Measurements from ENCODE around the gene CAMKMT. TPM values are rescaled to one million over a fixed set of nuclear protein-coding genes. Genes with fewer than 3 reads are reported as not detected.

Gene CAMKMT
- total RNA-seq, 2 experiments from 2014 or later: 25.7 to 27.4 TPM

GRCh38 chr2:44537264-44537663 is 175.5 kb downstream of the CAMKMT start:
- no TSS peak for BruUV-seq (replicated peaks)
- no peaks in the 10 kb centered on the region for H3K9me3 ChIP-seq (ENCODE audit: low read length)
- no peaks in the 10 kb centered on the region for H4K20me1 ChIP-seq (ENCODE audit: insufficient read depth, low read length)
- H3K4me3 ChIP-seq (ENCODE audit: low read depth, low read length, poor library complexity, severe bottlenecking): no peak overlapping the region
- no peaks in the 10 kb centered on the region for H3K9me2 ChIP-seq (ENCODE audit: insufficient read depth, low read length)
- POLR2A ChIA-PET: no interaction called here
- H2AFZ ChIP-seq (ENCODE audit: low read length): no peak overlapping the region
- TF ChIP-seq CTCF (conservative IDR thresholded peaks at IDR 0.05; ENCODE audit: low read length) (no peak), EZH2phosphoT487 (IDR thresholded peaks at IDR 0.05; ENCODE audit: borderline replicate concordance, low read depth, low read length) (no peak)
- no peak overlapping the region for H3K4me2 ChIP-seq (ENCODE audit: low read length)
- H3K79me2 ChIP-seq (ENCODE audit: insufficient read depth, low read depth, low read length): no peaks in the 10 kb centered on the region
- CTCF ChIA-PET (ENCODE audit: unreplicated experiment): no interaction called here
- H3K4me1 ChIP-seq (ENCODE audit: insufficient read depth, low read length, poor library complexity, severe bottlenecking): peaks cover 5% of the 10 kb centered on the region
- intact Hi-C loops (cut with micrococcal nuclease; ENCODE audit: unreplicated experiment): no loop called here
- DNase-seq (ENCODE audit: low spot score): peak; percentile 3
- no peaks in the 10 kb centered on the region for H3K36me3 ChIP-seq (ENCODE audit: insufficient read depth, low read length)
- no peak overlapping the region for H3K27ac ChIP-seq (ENCODE audit: low read depth, low read length, poor library complexity, severe bottlenecking)

- Histone ChIP-seq H3K4me2 (ENCODE audit: low read length) (no peak overlapping the region), H3K9me2 (ENCODE audit: insufficient read depth, low read length) (no peaks in the 10 kb centered on the region), H2AFZ (ENCODE audit: low read length) (no peak overlapping the region), H3K27ac (ENCODE audit: low read depth, low read length, poor library complexity, severe bottlenecking) (no peak overlapping the region), H3K4me1 (ENCODE audit: insufficient read depth, low read length, poor library complexity, severe bottlenecking) (no peaks in the 10 kb centered on the region), H3K9me3 (ENCODE audit: low read length) (no peaks in the 10 kb centered on the region), H3K36me3 (ENCODE audit: insufficient read depth, low read length) (no peaks in the 10 kb centered on the region), H4K20me1 (ENCODE audit: insufficient read depth, low read length) (no peaks in the 10 kb centered on the region), H3K79me2 (ENCODE audit: insufficient read depth, low read depth, low read length) (no peaks in the 10 kb centered on the region), H3K4me3 (ENCODE audit: low read depth, low read length, poor library complexity, severe bottlenecking) (no peak overlapping the region)
- POLR2A ChIA-PET: no interaction called here
- CTCF ChIA-PET (ENCODE audit: unreplicated experiment): no interaction called here
- DNase-seq (ENCODE audit: low spot score): no peak
- TF ChIP-seq CTCF (conservative IDR thresholded peaks at IDR 0.05; ENCODE audit: low read length) (no peak), EZH2phosphoT487 (IDR thresholded peaks at IDR 0.05; ENCODE audit: borderline replicate concordance, low read depth, low read length) (no peak)
- no TSS peak for BruUV-seq (replicated peaks)
- intact Hi-C loops (cut with micrococcal nuclease; ENCODE audit: unreplicated experiment): no loop called here
Observed at GRCh38 chr2:44542520-44542919, 180.8 kb downstream of the CAMKMT start.

DNA sequence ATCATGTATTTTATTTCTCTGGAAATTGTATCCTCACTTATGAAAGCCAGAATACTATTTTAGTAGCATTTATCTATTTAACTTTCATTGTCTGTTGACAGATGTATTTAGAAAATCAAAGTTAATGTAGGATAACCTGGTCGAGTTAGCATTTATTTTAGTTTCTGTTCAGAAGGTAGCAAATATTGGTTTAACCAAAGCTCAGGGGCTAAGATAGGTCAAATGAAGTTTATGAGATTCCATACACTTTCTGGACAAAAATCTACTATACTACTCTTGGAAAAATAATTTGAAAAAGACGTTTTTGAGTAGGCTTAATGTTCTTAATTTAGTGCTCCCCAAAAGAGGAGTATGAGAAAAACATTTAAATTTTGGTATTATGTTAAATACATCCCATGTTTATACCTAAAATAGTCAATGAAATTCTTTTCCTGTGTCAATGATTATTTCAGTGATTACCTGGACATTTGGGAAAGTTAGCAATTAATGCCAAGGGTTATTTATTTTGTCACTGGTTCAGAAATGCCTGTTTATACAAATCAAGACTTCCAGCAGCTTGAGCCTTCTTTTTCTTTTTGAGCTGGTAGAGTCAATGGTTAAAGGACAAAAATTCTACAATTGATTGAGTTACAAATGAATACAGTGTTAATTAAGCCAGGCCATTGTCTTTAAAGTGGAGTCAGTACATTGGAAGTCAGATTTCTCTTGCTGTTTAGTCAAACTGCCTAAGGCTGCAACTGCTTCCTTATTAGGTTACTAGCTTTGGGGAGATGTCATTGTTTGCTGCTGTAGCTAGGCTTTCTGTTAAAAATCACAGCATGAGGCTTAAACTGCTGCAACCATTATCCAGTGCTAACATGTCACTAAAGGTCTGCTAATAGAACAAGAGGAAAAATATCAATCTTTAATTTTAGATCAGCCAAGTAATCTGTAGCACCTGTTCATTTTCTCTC is 182.3 kb downstream of the CAMKMT start:
- Histone ChIP-seq H3K27ac (ENCODE audit: low read depth, low read length, poor library complexity, severe bottlenecking) (no peak overlapping the region), H3K9me2 (ENCODE audit: insufficient read depth, low read length) (no peaks in the 10 kb centered on the region), H3K4me2 (ENCODE audit: low read length) (no peak overlapping the region), H2AFZ (ENCODE audit: low read length) (no peak overlapping the region), H3K79me2 (ENCODE audit: insufficient read depth, low read depth, low read length) (no peaks in the 10 kb centered on the region), H3K4me3 (ENCODE audit: low read depth, low read length, poor library complexity, severe bottlenecking) (no peak overlapping the region), H4K20me1 (ENCODE audit: insufficient read depth, low read length) (no peaks in the 10 kb centered on the region), H3K9me3 (ENCODE audit: low read length) (no peaks in the 10 kb centered on the region), H3K36me3 (ENCODE audit: insufficient read depth, low read length) (no peaks in the 10 kb centered on the region), H3K4me1 (ENCODE audit: insufficient read depth, low read length, poor library complexity, severe bottlenecking) (no peaks in the 10 kb centered on the region)
- no peak for DNase-seq (ENCODE audit: low spot score)
- TF ChIP-seq EZH2phosphoT487 (IDR thresholded peaks at IDR 0.05; ENCODE audit: borderline replicate concordance, low read depth, low read length) (no peak), CTCF (conservative IDR thresholded peaks at IDR 0.05; ENCODE audit: low read length) (no peak)
- POLR2A ChIA-PET: no interaction called here
- no TSS peak for BruUV-seq (replicated peaks)
- intact Hi-C loops (cut with micrococcal nuclease; ENCODE audit: unreplicated experiment): no loop called here
- CTCF ChIA-PET (ENCODE audit: unreplicated experiment): no interaction called here
